WTC11 (cell line): ENCODE measurements around the gene C14orf93.

Experiments used
- CTCF ChIP-seq: fragments of 200-600 bp; IDR thresholded peaks from 2 replicates; pipeline ENCODE4 v1.8.0; 2022; ENCODE audit warnings: antibody characterized with exemption
- GABPB1 ChIP-seq: sonication (generic); formaldehyde crosslinking; IDR thresholded peaks from 2 replicates; pipeline ENCODE4 v1.8.1; 2023; ENCODE audit warnings: mild to moderate bottlenecking, missing genetic modification reagents
- SMAD3 ChIP-seq: sonication (generic); formaldehyde crosslinking; IDR thresholded peaks from 2 replicates; pipeline ENCODE4 v1.8.0; 2022; ENCODE audit warnings: missing genetic modification reagents, mild to moderate bottlenecking, borderline replicate concordance
- USF1 ChIP-seq: sonication (generic); formaldehyde crosslinking; IDR thresholded peaks from 2 replicates; pipeline ENCODE4 v1.8.0; 2022; ENCODE audit warnings: mild to moderate bottlenecking, missing genetic modification reagents
- TF ChIP-seq, protein P1 (sequence below): sonication (generic); formaldehyde crosslinking; IDR thresholded peaks from 2 replicates; pipeline ENCODE4 v1.8.0; 2023; ENCODE audit warnings: missing genetic modification reagents, mild to moderate bottlenecking, borderline replicate concordance

DNA sequence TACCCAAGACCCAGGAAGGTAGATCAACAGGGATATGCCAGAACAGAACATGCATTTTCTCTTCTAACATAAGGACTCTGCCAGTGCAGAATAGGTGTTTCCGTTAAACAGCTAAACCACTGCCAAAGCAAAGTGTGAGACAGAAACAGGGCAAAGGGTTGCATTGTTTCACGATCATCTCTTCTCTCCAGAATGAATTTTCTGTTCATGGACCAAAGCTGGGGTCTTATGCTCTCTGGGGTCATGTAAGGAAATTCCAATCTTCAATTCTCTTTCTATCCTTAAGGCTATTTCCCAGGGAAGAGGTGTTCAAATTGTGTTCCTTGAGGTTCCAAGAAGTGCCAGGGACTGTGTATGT, 13.8 kb upstream of the C14orf93 start:
- TF ChIP-seq CTCF (no peak), USF1 (CRISPR knock-in tag) (no peak), SMAD3 (no peak), GABPB1 (CRISPR knock-in tag) (no peak)
- TF ChIP-seq, protein P1, sequence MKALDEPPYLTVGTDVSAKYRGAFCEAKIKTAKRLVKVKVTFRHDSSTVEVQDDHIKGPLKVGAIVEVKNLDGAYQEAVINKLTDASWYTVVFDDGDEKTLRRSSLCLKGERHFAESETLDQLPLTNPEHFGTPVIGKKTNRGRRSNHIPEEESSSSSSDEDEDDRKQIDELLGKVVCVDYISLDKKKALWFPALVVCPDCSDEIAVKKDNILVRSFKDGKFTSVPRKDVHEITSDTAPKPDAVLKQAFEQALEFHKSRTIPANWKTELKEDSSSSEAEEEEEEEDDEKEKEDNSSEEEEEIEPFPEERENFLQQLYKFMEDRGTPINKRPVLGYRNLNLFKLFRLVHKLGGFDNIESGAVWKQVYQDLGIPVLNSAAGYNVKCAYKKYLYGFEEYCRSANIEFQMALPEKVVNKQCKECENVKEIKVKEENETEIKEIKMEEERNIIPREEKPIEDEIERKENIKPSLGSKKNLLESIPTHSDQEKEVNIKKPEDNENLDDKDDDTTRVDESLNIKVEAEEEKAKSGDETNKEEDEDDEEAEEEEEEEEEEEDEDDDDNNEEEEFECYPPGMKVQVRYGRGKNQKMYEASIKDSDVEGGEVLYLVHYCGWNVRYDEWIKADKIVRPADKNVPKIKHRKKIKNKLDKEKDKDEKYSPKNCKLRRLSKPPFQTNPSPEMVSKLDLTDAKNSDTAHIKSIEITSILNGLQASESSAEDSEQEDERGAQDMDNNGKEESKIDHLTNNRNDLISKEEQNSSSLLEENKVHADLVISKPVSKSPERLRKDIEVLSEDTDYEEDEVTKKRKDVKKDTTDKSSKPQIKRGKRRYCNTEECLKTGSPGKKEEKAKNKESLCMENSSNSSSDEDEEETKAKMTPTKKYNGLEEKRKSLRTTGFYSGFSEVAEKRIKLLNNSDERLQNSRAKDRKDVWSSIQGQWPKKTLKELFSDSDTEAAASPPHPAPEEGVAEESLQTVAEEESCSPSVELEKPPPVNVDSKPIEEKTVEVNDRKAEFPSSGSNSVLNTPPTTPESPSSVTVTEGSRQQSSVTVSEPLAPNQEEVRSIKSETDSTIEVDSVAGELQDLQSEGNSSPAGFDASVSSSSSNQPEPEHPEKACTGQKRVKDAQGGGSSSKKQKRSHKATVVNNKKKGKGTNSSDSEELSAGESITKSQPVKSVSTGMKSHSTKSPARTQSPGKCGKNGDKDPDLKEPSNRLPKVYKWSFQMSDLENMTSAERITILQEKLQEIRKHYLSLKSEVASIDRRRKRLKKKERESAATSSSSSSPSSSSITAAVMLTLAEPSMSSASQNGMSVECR (CRISPR knock-in tag) = no peak
